ENCODE data around the gene PRKAG3.

The PRKAG3 gene

GRCh38 chr2:218831378-218831990, at the start of gene PRKAG3:
Gene PRKAG3, minus strand, starts transcription at chr2:218831803.
- DNase-seq (ENCODE audit: low spot score) = no peak

GRCh38 chr2:218880859-218881594, 49.4 kb upstream of the PRKAG3 start:
- no peak for DNase-seq (ENCODE audit: low spot score)

GRCh38 chr2:218880102-218880858, 48.7 kb upstream of the PRKAG3 start, which contains the start of gene WNT10A:
Gene WNT10A, plus strand, starts transcription at chr2:218880852. Its CDS starts 144 bp downstream, at chr2:218880996.
- DNase-seq (ENCODE audit: low spot score) = peak; percentile 90

- no peak for DNase-seq (ENCODE audit: low spot score)
These were observed 48.1 kb upstream of the PRKAG3 start for GRCh38 chr2:218879776-218880101.

GRCh38 chr2:218878926-218879761, 47.5 kb upstream of the PRKAG3 start:
- no peak for DNase-seq (ENCODE audit: low spot score)

- DNase-seq (ENCODE audit: low spot score) = no peak
These were observed 46.9 kb upstream of the PRKAG3 start for GRCh38 chr2:218878486-218878885.

GRCh38 chr2:218877891-218878290, 46.3 kb upstream of the PRKAG3 start:
- no peak for DNase-seq (ENCODE audit: low spot score)

GRCh38 chr2:218877331-218877730, 45.7 kb upstream of the PRKAG3 start:
- DNase-seq (ENCODE audit: low spot score) = no peak

GRCh38 chr2:218876562-218877219, 45.1 kb upstream of the PRKAG3 start:
- peak; percentile 84 for DNase-seq (ENCODE audit: low spot score)

GRCh38 chr2:218875692-218876246, 44.2 kb upstream of the PRKAG3 start:
- no peak for DNase-seq (ENCODE audit: low spot score)

GRCh38 chr2:218873359-218874194, 42.0 kb upstream of the PRKAG3 start:
- no peak for DNase-seq (ENCODE audit: low spot score)

- DNase-seq (ENCODE audit: low spot score) = no peak
These were observed 41.2 kb upstream of the PRKAG3 start for GRCh38 chr2:218872645-218873358.

- DNase-seq (ENCODE audit: low spot score) = no peak
These were observed 40.0 kb upstream of the PRKAG3 start for GRCh38 chr2:218871345-218872302.

GRCh38 chr2:218870984-218871344, 39.4 kb upstream of the PRKAG3 start:
- no peak for DNase-seq (ENCODE audit: low spot score)

GRCh38 chr2:218869064-218869463, 37.5 kb upstream of the PRKAG3 start:
- DNase-seq (ENCODE audit: low spot score) = no peak

GRCh38 chr2:218867900-218868299, 36.3 kb upstream of the PRKAG3 start:
- DNase-seq (ENCODE audit: low spot score) = no peak

GRCh38 chr2:218865999-218866398, 34.4 kb upstream of the PRKAG3 start:
- no peak for DNase-seq (ENCODE audit: low spot score)

GRCh38 chr2:218865396-218865795, 33.8 kb upstream of the PRKAG3 start:
- DNase-seq (ENCODE audit: low spot score) = no peak

Measured in CD4-positive, alpha-beta T cell treated with Interleukin-15 for 4 hours (primary cell).